ENCODE measurements around the gene FCRL6.

DNA sequence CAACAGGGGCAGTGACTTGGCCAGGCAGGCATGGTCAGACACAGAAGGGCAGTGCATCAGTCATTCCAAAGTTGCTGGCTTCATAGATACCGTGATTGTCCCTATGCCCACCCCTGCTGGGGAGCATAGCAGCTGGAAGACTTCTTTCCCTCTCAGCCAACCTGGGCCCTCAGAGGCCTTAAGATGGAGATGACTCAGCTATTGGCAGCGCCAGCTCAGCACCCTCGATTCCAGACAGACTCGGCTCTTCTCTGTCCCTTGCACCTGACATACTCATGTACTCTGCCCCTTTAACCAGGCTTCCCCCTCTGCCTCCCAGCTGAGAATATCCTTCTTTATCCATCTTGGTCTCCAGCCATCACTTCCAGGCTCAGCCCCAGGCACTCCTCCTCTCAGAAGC lies 41.3 kb downstream of the FCRL6 start:
- TF ChIP-seq, protein P1, sequence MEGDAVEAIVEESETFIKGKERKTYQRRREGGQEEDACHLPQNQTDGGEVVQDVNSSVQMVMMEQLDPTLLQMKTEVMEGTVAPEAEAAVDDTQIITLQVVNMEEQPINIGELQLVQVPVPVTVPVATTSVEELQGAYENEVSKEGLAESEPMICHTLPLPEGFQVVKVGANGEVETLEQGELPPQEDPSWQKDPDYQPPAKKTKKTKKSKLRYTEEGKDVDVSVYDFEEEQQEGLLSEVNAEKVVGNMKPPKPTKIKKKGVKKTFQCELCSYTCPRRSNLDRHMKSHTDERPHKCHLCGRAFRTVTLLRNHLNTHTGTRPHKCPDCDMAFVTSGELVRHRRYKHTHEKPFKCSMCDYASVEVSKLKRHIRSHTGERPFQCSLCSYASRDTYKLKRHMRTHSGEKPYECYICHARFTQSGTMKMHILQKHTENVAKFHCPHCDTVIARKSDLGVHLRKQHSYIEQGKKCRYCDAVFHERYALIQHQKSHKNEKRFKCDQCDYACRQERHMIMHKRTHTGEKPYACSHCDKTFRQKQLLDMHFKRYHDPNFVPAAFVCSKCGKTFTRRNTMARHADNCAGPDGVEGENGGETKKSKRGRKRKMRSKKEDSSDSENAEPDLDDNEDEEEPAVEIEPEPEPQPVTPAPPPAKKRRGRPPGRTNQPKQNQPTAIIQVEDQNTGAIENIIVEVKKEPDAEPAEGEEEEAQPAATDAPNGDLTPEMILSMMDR (IDR thresholded peaks at IDR 0.05), result no peak
- no peak for TF ChIP-seq SIN3A (IDR thresholded peaks at IDR 0.05; ENCODE audit: borderline replicate concordance, insufficient read depth, low read depth, low read length)
- no peak for TF ChIP-seq POLR2AphosphoS5 (IDR thresholded peaks at IDR 0.05; ENCODE audit: low read depth, low read length)
- no peak for TF ChIP-seq TCF7L2 (IDR thresholded peaks at IDR 0.05; ENCODE audit: low read depth, low read length)
- TF ChIP-seq, protein P2, sequence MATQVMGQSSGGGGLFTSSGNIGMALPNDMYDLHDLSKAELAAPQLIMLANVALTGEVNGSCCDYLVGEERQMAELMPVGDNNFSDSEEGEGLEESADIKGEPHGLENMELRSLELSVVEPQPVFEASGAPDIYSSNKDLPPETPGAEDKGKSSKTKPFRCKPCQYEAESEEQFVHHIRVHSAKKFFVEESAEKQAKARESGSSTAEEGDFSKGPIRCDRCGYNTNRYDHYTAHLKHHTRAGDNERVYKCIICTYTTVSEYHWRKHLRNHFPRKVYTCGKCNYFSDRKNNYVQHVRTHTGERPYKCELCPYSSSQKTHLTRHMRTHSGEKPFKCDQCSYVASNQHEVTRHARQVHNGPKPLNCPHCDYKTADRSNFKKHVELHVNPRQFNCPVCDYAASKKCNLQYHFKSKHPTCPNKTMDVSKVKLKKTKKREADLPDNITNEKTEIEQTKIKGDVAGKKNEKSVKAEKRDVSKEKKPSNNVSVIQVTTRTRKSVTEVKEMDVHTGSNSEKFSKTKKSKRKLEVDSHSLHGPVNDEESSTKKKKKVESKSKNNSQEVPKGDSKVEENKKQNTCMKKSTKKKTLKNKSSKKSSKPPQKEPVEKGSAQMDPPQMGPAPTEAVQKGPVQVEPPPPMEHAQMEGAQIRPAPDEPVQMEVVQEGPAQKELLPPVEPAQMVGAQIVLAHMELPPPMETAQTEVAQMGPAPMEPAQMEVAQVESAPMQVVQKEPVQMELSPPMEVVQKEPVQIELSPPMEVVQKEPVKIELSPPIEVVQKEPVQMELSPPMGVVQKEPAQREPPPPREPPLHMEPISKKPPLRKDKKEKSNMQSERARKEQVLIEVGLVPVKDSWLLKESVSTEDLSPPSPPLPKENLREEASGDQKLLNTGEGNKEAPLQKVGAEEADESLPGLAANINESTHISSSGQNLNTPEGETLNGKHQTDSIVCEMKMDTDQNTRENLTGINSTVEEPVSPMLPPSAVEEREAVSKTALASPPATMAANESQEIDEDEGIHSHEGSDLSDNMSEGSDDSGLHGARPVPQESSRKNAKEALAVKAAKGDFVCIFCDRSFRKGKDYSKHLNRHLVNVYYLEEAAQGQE (IDR thresholded peaks at IDR 0.05; ENCODE audit: insufficient read depth in 1 of 2, low read depth in 2 of 2, low read length in 1 of 2), result no peak
